ENCODE measurements around the gene KIFC3.

Gene KIFC3

DNA sequence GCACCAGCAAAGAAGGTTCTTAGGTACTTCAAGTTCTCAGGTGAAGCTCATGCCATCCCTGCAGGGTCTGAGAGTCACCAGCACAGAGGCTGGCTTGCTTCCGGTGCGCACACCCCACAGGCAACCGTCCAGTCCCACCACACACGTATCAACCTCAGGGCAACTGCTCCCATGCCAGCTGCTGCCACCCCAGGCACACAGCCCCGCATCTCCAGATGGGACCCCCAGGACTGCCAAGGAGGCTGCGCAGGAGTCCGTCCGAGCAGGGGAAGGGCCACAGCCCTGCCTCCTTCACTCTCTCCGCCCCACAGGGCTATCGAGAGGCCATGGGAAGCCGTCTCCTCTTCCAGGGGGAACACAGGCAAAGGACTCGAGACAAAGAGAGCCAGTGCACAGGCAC is 13.3 kb downstream of the KIFC3 start:
- no peak for TF ChIP-seq CTCF (conservative IDR thresholded peaks at IDR 0.05; ENCODE audit: control insufficient read depth, insufficient read depth, low read depth, low read length)
- H3K4me3 ChIP-seq (ENCODE audit: control insufficient read depth, low read depth, low read length): no peak overlapping the region
- DNase-seq (ENCODE audit: low read depth): no peak

DNA sequence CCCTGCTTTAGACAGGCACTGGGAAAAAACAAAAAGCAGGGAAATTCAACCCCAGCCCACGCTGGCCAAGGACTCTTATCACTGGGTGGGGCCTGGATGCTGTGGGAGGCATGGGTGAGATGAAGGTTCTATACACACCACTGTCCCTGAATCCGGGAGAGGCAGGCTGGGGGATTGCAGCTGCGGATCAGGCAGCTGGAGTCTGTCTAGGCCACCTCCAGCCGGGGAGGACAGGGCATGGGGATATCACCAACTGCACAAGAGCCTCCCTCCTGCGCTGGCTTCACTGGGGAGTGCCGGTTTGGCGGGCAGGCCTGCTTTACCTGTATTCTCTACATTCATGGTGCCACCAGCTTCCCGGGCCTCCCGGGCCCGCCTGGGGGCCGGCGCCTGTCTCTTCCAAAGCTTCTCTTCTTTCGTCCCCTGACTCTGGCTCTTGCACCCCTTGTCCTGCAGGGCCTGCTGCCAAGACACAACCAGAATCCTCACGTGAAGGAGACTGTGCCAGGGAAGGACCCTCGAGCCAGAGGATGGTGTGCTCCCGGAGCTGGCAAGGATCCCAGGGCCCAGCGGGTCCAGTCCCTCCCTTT is 13.9 kb downstream of the KIFC3 start:
- no peak for TF ChIP-seq CTCF (conservative IDR thresholded peaks at IDR 0.05; ENCODE audit: control insufficient read depth, insufficient read depth, low read depth, low read length)
- H3K4me3 ChIP-seq (ENCODE audit: control insufficient read depth, low read depth, low read length): no peak overlapping the region
- no peak for DNase-seq (ENCODE audit: low read depth)

DNA sequence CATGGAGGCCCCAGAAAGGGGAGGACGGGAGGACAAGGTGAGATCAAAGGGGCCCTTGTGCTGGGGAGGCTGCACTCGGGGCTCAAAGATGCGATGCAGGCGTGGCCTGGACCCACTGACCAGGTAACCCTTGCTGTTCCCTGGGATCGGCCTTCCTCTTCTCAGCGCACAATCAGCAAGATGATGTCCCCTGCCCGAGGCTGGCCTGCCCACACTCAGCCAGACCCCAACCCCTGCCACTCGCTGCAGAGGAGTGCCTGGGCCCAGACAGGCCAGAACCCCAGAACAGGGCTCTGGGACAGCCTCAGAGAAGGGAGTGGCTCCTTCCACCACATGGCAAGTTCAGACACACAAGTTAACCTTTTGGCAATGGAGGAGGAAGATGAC is 14.8 kb downstream of the KIFC3 start:
- no peak overlapping the region for H3K4me3 ChIP-seq (ENCODE audit: control insufficient read depth, low read depth, low read length)

GRCh38 chr16:57786632-57787518 is 15.4 kb downstream of the KIFC3 start:
- peak; percentile 48 for DNase-seq (ENCODE audit: low read depth)
- no peak for TF ChIP-seq CTCF (conservative IDR thresholded peaks at IDR 0.05; ENCODE audit: control insufficient read depth, insufficient read depth, low read depth, low read length)
- no peak overlapping the region for H3K4me3 ChIP-seq (ENCODE audit: control insufficient read depth, low read depth, low read length)

More for the DNA sequence above, 14.8 kb downstream of the KIFC3 start:
- no peak for DNase-seq (ENCODE audit: low read depth)
- TF ChIP-seq CTCF (conservative IDR thresholded peaks at IDR 0.05; ENCODE audit: control insufficient read depth, insufficient read depth, low read depth, low read length): no peak

GRCh38 chr16:57785924-57786323 is 16.4 kb downstream of the KIFC3 start:
- no peak for TF ChIP-seq CTCF (conservative IDR thresholded peaks at IDR 0.05; ENCODE audit: control insufficient read depth, insufficient read depth, low read depth, low read length)
- no peak overlapping the region for H3K4me3 ChIP-seq (ENCODE audit: control insufficient read depth, low read depth, low read length)
- no peak for DNase-seq (ENCODE audit: low read depth)

DNA sequence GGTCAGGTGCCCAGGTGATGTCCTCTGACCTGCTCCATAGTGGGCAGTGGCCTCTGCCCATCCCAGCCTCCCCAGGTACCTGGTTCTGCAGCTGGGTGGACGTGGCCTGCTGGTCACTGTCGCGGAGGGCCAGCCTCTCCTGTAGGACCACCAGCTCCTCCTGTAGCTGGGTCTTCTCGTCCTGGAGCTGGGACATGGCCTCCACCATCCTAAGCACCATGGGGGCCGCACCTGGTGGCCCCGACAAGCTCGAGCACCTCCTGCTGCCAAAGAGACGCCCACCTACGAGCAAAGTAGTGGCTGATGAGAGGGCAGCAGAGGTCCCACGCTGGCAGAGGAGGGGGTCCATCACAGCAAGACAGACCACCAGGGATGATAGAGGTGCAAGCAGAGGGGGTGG is 16.9 kb downstream of the KIFC3 start:
- TF ChIP-seq CTCF (conservative IDR thresholded peaks at IDR 0.05; ENCODE audit: control insufficient read depth, insufficient read depth, low read depth, low read length): no peak

More for the DNA sequence above, 16.9 kb downstream of the KIFC3 start:
- no peak overlapping the region for H3K4me3 ChIP-seq (ENCODE audit: control insufficient read depth, low read depth, low read length)
- no peak for DNase-seq (ENCODE audit: low read depth)

All from fibroblast of mammary gland (primary cell).